Measurements from ENCODE around the gene TSPAN14.
"Not testable (repeated sequence)": the region's sequence is repeated elsewhere in the genome, so short reads cannot be mapped to it uniquely, and the experiment has no call there.

The TSPAN14 gene
- 170 to 204 reads per million in 2 donors for total RNA-seq

- DNase-seq, result peak; percentile 61 to 84 (median 64)
Measured at GRCh38 chr10:80453842-80454512, at the start of gene TSPAN14. Gene TSPAN14 (plus strand): TSS chr10:80454310. CDS start chr10:80489234, 34,924 bp downstream.

GRCh38 chr10:80405035-80405434 is 49.1 kb upstream of the TSPAN14 start:
- no peak for DNase-seq

- no peak for DNase-seq
Measured at GRCh38 chr10:80405626-80406025, 48.5 kb upstream of the TSPAN14 start.

GRCh38 chr10:80406204-80406603 is 47.9 kb upstream of the TSPAN14 start:
- DNase-seq, result no peak

- DNase-seq, result peak in 2 of 5 experiments; percentile 18 to 22
Measured at GRCh38 chr10:80407812-80408241, 46.3 kb upstream of the TSPAN14 start.

- peak; percentile 54 to 79 (median 64) for DNase-seq
Measured at GRCh38 chr10:80408242-80409101, 45.6 kb upstream of the TSPAN14 start, which contains the start of gene PRXL2A. Gene PRXL2A (plus strand): TSS chr10:80408551. CDS start chr10:80420468, 11,917 bp downstream.

GRCh38 chr10:80409121-80409520 is 45.0 kb upstream of the TSPAN14 start:
- no peak for DNase-seq

GRCh38 chr10:80410122-80410521 is 44.0 kb upstream of the TSPAN14 start:
- no peak for DNase-seq

GRCh38 chr10:80410578-80411145 is 43.4 kb upstream of the TSPAN14 start:
- no peak for DNase-seq

- DNase-seq, result no peak
Measured at GRCh38 chr10:80411267-80411668, 42.8 kb upstream of the TSPAN14 start.

GRCh38 chr10:80411681-80412220 is 42.4 kb upstream of the TSPAN14 start:
- DNase-seq, result no peak

GRCh38 chr10:80412486-80412885 is 41.6 kb upstream of the TSPAN14 start:
- no peak for DNase-seq

GRCh38 chr10:80413271-80413996 is 40.7 kb upstream of the TSPAN14 start:
- DNase-seq, result no peak

- DNase-seq, result peak in 1 of 5 experiments; percentile 6
Measured at GRCh38 chr10:80414142-80414895, 39.8 kb upstream of the TSPAN14 start.

- peak in 1 of 5 experiments; percentile 45 for DNase-seq
Measured at GRCh38 chr10:80415734-80416478, 38.2 kb upstream of the TSPAN14 start.

GRCh38 chr10:80416479-80417098 is 37.5 kb upstream of the TSPAN14 start:
- DNase-seq, result no peak

- DNase-seq, result not testable (repeated sequence)
Measured at GRCh38 chr10:80417256-80417655, 36.9 kb upstream of the TSPAN14 start.

- no peak for DNase-seq
Measured at GRCh38 chr10:80421050-80421706, 32.9 kb upstream of the TSPAN14 start.

GRCh38 chr10:80421707-80422536 is 32.2 kb upstream of the TSPAN14 start:
- DNase-seq, result no peak
